GM19023 (cell line): Measurements from ENCODE around the gene INKA2.

Experiments used
- ATAC-seq: cut with Tn5 transposase; IDR thresholded peaks from one replicate; pipeline ENCODE4 v1.9.1; 2021; ENCODE audit warnings: mild to moderate bottlenecking, moderate library complexity; ENCODE audit not compliant: unreplicated experiment

INKA2 gene

DNA sequence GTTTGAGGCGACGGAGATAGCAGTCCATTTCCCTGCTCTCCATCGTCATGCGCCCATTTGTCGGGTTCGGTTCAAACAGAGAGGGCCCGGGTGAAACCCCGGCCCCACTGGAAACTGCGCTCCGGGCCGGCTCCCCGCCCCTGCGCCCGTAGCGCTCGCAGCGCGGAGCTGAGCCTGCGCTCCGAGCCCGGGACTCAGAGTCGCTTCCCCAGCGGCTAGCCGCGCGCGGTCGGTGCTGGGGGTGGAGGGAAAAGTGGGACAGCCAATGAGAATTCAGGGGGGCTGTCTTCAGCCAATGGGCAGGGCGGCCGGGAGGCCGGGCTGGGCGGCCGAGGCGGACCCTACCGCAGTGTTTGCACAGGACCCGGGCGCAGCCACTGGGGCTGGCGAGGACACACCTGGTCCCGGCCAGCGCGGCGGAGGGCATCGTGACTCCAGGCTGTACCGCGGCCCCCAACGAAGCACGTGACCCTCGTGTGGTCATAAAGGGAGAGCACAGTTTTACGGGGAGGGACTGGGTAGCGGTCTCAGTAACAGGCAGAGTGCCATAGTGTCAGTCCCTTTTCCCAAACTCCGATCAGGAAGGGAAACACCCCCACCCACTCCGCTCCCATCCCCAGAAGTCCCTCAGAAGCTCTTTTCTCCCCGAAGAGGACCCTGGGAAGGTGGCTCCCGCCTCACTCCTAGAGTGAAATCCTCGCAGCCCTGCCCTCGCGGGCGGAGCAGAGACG lies at the start of gene INKA2:
Gene INKA2, minus strand, starts transcription at position 202 of the 731 bp plus-strand sequence. Its CDS starts 153 bp downstream, at position 49.
- peak; percentile 84 for ATAC-seq

GRCh38 chr1:111786669-111787207 lies 47.5 kb upstream of the INKA2 start:
- ATAC-seq, result no peak

DNA sequence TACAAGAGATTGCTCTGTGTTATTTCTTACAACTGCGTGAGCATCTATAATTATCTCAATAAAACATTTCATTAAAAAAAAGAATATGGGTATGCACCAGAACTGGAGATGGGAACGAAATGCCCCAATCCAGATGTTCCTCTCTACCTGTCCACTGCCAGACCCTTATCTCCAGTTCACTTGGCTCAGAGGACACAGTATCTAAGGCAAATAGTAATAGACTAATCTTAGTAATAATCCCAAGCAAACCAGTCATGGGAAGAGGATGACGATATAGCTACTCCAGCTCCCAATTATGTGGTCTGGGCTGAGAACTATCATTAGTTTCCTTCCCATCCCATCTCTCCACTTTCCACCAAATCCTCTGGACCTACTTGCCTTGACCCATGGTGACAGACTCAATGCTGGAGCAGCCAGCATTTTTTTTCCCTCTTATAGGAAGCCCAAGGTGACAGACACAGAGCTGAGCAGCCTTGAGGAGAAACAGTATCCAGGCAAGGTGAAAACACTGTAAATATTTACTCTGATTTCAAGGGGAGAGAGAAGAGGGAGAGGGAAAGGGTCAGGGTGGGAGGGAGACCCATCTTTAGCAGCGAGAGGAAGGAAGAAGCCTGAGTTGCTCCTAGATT lies 45.2 kb upstream of the INKA2 start:
- ATAC-seq, result no peak

- ATAC-seq, result no peak
Measured at GRCh38 chr1:111779546-111779945, 40.4 kb upstream of the INKA2 start.

- no peak for ATAC-seq
Measured at GRCh38 chr1:111778541-111779051, 39.4 kb upstream of the INKA2 start.

DNA sequence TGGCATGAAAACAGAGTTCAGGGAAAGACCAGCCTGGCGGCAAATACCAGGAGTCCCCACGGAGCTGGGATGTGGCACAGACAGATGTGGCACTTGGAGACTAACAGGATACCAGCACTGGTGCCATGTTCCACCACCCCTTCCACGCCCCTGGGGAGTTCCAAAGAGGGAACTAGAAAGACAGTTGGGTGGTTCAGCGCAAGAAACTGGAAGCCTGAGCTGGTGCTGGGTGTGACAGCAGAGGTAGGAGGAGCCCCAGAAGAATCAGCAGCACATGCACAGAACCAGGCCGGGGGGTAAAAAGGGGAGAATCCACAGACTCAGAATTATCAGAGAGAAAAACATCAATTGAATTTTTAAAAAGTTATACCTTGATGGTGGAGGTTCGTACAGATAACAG lies 38.9 kb upstream of the INKA2 start:
- ATAC-seq, result no peak

- ATAC-seq, result no peak
Measured at GRCh38 chr1:111777301-111777700, 38.1 kb upstream of the INKA2 start.

DNA sequence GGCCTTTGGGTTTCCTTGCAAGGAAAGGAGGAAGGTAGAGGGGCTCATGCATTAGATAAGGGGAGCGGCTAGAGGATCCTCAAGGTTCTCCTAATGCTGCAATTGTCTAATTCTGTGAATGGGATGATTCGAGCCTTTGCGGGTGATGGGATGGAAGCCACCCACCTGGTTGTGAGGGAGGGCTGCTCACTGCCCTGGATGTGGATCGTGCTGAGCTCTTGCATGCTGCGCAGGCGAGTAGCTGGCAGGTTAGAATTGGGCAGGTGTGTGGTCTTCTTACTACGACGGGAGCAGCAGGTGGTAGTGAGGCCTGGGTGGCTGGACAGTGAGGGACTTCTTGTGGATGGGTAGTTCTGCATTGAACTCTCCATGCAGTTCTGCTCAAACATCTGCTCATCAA lies 37.7 kb upstream of the INKA2 start:
- ATAC-seq, result no peak

- ATAC-seq, result no peak
Measured at GRCh38 chr1:111776391-111776790, 37.2 kb upstream of the INKA2 start.

DNA sequence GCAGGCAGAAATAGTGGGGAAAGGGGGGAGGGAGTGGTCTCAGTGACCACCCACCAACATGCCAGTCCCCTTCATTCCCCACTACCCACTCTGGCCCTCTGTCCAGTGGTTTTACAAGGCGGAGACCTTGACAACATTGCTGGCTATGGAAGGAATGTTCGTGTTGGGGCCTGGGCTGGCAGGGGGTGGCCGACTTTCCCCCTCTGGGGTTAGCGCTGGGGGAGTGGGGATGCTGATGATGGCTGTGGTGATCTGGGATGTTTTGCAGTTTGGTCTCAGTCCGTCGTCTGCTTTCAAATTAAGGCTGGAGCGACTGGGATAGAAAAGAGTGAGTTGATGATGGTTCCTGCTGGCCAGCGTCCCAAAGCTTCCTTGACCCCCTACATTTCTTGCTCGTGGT lies 36.8 kb upstream of the INKA2 start:
- ATAC-seq, result no peak

DNA sequence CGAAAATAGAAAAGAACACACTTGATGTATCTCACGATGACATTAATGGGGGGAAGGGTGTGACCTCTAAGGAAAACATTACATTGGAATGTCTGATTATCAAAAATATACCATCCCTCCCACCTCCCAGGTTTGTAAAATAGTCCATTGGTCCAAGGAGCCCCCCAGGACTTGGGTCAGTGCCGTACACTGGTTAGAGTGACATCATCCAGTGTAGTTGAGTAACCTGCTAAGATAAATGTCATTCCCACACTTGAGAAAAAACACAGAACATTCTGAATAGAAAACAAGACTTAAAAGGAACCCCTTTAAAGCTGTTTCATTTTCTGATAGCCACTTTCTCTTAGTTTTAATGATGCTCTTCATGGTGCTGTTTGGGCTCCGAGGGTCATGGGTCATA lies 31.7 kb upstream of the INKA2 start:
- ATAC-seq, result no peak

GRCh38 chr1:111769517-111770146 lies 30.4 kb upstream of the INKA2 start:
- no peak for ATAC-seq

- no peak for ATAC-seq
Measured at GRCh38 chr1:111768625-111769024, 29.4 kb upstream of the INKA2 start.

GRCh38 chr1:111768023-111768422 lies 28.8 kb upstream of the INKA2 start:
- ATAC-seq, result no peak

GRCh38 chr1:111762332-111762731 lies 23.1 kb upstream of the INKA2 start:
- ATAC-seq, result no peak

GRCh38 chr1:111761717-111762116 lies 22.5 kb upstream of the INKA2 start:
- no peak for ATAC-seq

DNA sequence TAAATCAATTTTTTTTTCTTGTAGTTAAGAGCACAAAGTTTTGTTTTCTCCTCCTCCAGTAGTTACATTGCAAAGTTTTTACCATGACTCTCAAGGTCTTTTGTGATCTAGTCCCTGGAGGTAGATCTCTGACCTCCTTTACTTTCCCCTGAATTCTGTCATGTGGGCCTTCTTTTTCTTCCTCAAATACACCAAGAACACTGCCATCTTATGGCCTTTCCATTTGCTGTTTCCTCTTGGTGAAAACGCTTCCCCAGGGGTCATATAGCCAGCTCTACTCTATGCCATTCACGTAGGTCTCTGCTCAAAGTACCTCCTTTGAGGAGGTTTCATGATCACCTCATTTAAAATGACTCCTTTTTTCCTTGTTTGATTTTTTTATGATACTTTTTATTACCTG lies 19.2 kb upstream of the INKA2 start:
- ATAC-seq, result no peak

DNA sequence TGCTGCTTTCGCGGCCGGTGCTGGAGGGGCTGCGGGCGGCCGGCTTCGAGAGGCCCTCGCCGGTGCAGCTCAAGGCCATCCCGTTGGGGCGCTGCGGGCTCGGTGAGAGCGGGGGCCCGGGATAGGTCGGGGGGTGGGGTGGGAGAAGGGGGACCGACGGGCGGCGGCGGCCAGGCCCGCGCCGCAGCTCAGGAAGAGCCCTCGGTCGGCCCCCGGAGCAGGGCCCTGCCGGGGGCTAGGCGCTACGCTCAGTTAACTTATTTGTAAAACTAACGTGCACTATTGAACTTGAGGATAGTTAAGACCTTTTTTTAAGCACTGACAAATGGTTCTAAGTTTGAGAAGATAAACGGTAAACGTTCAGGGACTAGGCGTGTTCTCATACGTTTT lies 16.9 kb upstream of the INKA2 start:
- peak; percentile 18 for ATAC-seq

DNA sequence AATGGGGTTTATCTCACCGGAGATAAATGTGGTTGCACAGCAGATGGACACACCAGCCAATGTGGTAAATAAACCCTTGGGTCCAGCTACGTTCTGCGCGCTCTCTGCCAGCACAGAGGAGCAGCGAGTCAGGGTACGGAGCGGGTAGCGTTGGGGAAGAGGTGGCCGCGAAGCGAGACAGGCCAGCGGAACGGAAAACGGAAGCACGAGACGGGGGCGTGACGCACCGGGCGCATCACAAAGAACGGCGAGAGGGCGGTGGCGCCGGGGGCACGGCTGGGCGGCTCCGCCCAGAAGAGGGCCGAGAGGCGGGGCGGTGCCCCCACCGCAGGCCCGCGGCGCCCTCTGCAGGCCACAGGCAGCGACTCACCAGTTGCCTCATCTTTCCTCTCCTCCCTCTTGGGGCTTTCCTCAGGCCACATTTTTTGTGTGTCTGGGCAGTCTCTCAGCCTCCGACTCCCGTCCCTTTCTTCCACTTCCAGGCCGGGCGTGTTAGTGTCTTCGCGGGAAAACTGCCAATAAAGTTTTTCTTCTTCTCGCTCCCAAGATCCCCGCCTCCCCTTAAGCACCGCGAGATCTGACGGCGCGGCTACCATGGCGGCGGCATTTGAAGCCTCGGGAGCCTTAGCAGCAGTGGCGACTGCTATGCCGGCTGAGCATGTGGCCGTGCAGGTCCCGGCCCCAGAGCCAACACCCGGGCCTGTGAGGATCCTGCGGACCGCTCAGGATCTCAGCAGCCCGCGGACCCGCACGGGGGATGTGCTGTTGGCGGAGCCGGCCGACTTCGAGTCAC lies 16.3 kb upstream of the INKA2 start, which contains the start of gene DDX20:
Gene DDX20, plus strand, starts transcription at position 571 of the 793 bp plus-strand sequence. Its CDS starts 24 bp downstream, at position 595.
- ATAC-seq, result peak; percentile 89

DNA sequence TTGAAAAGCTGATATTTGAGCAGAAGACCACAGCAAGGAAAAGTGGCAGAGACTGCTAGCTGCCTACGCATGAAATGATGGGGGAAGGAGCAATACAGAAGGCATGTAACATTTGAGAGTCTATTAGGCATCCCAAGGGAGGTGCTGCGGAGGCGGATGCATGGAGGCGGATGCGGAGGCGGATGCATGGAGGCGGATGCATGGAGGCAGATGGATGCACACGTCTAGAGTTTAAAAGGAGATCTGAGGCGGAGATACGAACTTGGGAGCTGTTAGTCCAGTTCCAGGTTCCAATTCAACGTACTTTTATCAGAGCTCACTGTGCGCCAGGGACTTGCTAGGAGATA lies 15.8 kb upstream of the INKA2 start:
- peak; percentile 5 for ATAC-seq
